Measurements from ENCODE around the gene MITF.

MITF gene

DNA sequence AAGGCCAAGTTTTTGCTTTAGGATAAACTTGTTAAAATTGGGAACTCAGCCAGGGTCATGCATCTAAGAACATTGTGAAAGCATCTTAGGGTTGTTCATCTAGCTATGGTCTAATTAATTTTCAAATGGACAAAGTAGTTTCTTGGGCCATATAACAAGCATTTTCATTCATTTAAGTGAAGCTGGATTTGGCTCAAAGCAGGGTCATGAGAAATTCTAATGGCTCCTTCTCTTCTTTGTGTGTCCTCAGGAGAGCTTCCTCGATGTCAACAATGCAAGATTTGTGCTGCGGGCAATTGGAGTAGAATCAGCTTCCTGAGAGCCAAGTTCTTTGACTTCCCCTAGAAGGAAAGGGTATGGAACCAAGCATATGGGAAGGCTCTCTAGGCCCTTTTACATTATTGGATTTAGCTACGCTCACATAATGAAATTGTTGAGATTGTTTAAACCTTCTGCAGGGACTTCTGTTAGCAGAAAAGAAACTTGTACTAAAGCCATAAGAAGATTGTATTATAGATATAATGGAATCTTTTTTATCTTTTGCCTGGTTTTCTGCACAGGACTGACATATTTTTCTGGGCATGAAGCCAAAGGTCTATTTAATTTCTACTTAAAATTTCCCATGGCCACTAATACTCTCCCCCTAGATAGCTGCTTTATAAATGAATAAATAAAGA lies 258.5 kb downstream of the MITF start:
- no peak for DNase-seq (ENCODE audit: extremely low read depth, low read depth)
- no peak for TF ChIP-seq CTCF (IDR thresholded peaks at IDR 0.05; ENCODE audit: low read depth, low read length, missing control alignments)

DNA sequence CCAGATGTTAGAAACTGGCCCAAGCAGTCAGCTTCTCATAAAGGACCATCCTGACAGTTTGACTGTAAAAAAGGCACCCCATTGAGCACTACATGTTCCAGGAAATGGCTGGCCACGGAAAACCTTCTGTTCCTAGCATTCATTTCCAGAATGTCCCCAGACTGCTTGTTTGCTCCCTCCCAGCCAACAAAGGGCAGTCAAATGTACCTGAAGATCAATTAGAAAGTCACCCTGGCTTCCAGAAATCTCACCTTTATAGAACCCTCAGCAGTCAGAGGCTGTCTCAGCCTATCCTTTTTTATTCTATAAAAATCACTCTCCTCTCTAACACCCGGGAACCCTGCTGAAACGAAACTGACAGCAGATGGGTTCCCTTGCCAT lies 259.5 kb downstream of the MITF start:
- no peak for TF ChIP-seq CTCF (IDR thresholded peaks at IDR 0.05; ENCODE audit: low read depth, low read length, missing control alignments)
- DNase-seq (ENCODE audit: extremely low read depth, low read depth), result no peak

More for the DNA sequence above, 258.5 kb downstream of the MITF start:
- H3K4me3 ChIP-seq (replicated peaks; ENCODE audit: low read depth, low read length), result no peak overlapping the region

GRCh38 chr3:69999140-70000027 lies 260.1 kb downstream of the MITF start, which contains the start of gene SAMMSON:
SAMMSON (plus strand) TSS chr3:69999733.
- no peak within 1 kb of the TSS for H3K4me3 ChIP-seq (replicated peaks; ENCODE audit: low read depth, low read length)
- TF ChIP-seq CTCF (IDR thresholded peaks at IDR 0.05; ENCODE audit: low read depth, low read length, missing control alignments), result no peak
- no peak for DNase-seq (ENCODE audit: extremely low read depth, low read depth)

More for the DNA sequence above, 259.5 kb downstream of the MITF start:
- H3K4me3 ChIP-seq (replicated peaks; ENCODE audit: low read depth, low read length), result no peak overlapping the region

DNA sequence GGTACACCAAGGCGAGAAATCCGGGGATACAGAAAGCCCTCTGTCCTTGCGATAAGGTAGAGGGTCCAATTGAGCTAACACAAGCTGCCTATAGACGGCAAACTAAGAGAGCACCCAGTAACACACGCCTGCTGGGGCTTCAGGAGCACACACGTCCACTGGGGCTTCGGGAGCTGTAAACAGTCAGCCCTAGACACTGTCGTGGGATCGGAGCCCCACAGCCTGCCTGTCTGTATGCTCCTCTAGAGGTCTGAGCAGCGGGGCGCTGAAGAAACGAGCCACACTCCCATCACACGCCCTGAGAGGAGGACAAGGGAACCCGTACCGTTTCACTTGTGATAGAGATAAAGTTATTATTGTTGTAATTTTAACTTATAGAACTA lies 260.8 kb downstream of the MITF start:
- no peak for TF ChIP-seq CTCF (IDR thresholded peaks at IDR 0.05; ENCODE audit: low read depth, low read length, missing control alignments)
- H3K4me3 ChIP-seq (replicated peaks; ENCODE audit: low read depth, low read length), result no peak overlapping the region
- DNase-seq (ENCODE audit: extremely low read depth, low read depth), result no peak

DNA sequence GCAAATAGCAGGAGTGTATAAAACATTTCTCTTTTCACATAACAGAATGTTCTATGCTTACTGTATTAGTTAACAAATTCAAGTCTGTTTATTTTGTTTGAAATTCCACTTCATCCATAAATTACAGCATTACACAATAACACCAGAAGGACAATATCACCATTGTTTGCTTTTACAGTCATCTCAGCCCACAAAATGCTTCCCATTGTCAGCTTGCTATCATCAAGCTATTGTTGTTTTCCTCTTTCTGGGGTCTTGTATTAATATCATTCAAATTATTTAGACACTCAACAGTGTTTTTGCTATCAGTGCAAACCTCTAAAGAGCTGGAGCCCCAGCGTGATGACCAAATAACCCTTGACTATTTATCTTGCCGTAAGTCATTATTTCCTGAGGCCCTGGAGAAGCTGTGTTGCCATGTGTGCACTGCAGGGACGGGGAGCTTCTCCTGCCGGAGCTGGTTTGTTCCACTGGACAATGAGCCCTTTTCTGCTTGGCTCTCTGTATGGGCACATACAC lies 261.4 kb downstream of the MITF start:
- no peak overlapping the region for H3K4me3 ChIP-seq (replicated peaks; ENCODE audit: low read depth, low read length)
- no peak for DNase-seq (ENCODE audit: extremely low read depth, low read depth)
- no peak for TF ChIP-seq CTCF (IDR thresholded peaks at IDR 0.05; ENCODE audit: low read depth, low read length, missing control alignments)

DNA sequence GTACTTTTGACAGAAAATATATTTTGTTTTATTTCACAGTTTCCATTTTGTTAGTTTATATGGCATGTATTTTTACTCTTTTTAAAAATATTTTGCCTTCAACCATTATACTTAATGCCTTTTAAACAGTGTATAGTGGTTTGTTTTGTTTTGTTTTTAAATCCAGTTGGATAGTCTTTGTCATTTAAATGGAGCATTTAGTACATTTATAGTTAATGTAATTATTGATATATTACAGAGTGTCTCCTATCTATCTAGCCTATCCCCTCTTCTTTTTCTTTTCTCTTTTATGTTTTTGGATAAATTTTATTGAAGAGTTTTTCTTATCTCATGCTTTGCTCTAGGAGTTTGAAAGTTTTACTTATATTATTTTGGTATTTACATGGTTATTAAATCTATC lies 263.9 kb downstream of the MITF start:
- no peak overlapping the region for H3K4me3 ChIP-seq (replicated peaks; ENCODE audit: low read depth, low read length)
- no peak for TF ChIP-seq CTCF (IDR thresholded peaks at IDR 0.05; ENCODE audit: low read depth, low read length, missing control alignments)
- DNase-seq (ENCODE audit: extremely low read depth, low read depth), result no peak
